Suprapubic skin (tissue), 4 donors: ENCODE data around the gene TXNDC17.

Experiments used
- CTCF ChIP-seq, 2 donors: fragments of 200-600 bp in 1 of 2; fragments of 450-650 bp in 1 of 2; sonication (generic) in 1 of 2; IDR thresholded peaks; one replicate each; pipeline ENCODE4 v1.5.1; 2016 to 2019; ENCODE audit warnings: antibody characterized with exemption in 2 of 2, mild to moderate bottlenecking in 1 of 2, moderate library complexity in 1 of 2
- EP300 ChIP-seq: sonication (generic); formaldehyde crosslinking; IDR thresholded peaks from one replicate; pipeline ENCODE4 v1.6.1; 2017; ENCODE audit warnings: antibody characterized with exemption
- POLR2A ChIP-seq, 2 donors: fragments of 450-650 bp; IDR thresholded peaks; one replicate each; pipeline ENCODE4 v1.6.1; 2017; ENCODE audit warnings: antibody characterized with exemption in 2 of 2, mild to moderate bottlenecking in 2 of 2, moderate library complexity in 2 of 2
- POLR2AphosphoS5 ChIP-seq, 3 donors: sonication (generic); formaldehyde crosslinking; IDR thresholded peaks; one replicate each; pipeline ENCODE4 v1.6.1; 2017; ENCODE audit warnings: antibody characterized with exemption in 3 of 3

DNA sequence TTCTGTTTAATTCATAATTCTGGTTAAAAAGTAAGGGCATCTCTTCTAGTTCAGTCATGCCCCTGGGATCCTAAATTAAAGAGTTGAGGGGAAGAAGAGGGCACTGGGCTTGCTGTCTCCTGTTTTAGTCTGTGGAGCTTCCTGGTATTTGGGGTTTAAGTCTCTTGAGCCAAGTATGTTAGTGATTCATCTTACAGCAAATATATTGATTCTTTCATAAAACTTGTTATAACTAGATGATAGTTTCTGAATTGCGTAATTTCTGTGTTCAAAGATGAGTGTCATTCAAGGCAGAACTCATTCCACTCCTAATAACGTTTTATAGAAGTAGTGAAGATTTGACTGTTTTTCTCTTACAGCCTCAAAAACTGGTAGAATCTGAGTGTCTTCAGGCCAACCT lies 1.7 kb downstream of the TXNDC17 start:
- TF ChIP-seq POLR2A (IDR thresholded peaks at IDR 0.05) (no peak), EP300 (no peak), CTCF (IDR thresholded peaks at IDR 0.05) (no peak), POLR2AphosphoS5 (IDR thresholded peaks at IDR 0.05) (no peak)
